Lower lobe of right lung (tissue), 2 donors: ENCODE measurements around the gene TMEM217. TPM values are rescaled to one million over a fixed set of nuclear protein-coding genes. Genes with fewer than 3 reads are reported as not detected.

Source experiments
- ATAC-seq, 2 donors: fragments of 200-7000 bp; cut with Tn5 transposase; one replicate each; pipeline ENCODE4 v1.9.1; 2020 to 2022; ENCODE audit warnings: mild to moderate bottlenecking in 2 of 2, moderate library complexity in 2 of 2
- DNase-seq: peaks from one replicate; pipeline ENCODE4 v3.0.0-alpha.2; 2020
- H3K27ac ChIP-seq: fragments of 200-600 bp; one replicate; pipeline ENCODE4 v1.8.0; 2022
- H3K27me3 ChIP-seq: fragments of 200-600 bp; one replicate; pipeline ENCODE4 v1.8.0; 2022; ENCODE audit warnings: low read depth
- H3K36me3 ChIP-seq: fragments of 200-600 bp; one replicate; pipeline ENCODE4 v1.8.0; 2022; ENCODE audit warnings: mild to moderate bottlenecking
- H3K4me1 ChIP-seq: fragments of 200-600 bp; one replicate; pipeline ENCODE4 v1.8.0; 2022
- H3K4me3 ChIP-seq: fragments of 200-600 bp; one replicate; pipeline ENCODE4 v1.8.0; 2022; ENCODE audit warnings: mild to moderate bottlenecking
- H3K9me3 ChIP-seq: fragments of 200-600 bp; one replicate; pipeline ENCODE4 v1.8.0; 2022
- intact Hi-C: fragments of 100-400 bp; cut with DNase I; formaldehyde crosslinking; loops from one replicate; pipeline ENCODE4 v1.11.0; 2022
- total RNA-seq: library from RNA; stranded (reverse); fragmentation: NEBNext Ultra II Directional; extraction: Animal tissue kit (Norgen Biotek cat#: 25700); gene quantifications from one replicate; pipeline ENCODE4 v1.2.1, GENCODE V29; 2021
- TF ChIP-seq, protein P1 (sequence below): fragments of 200-600 bp; IDR thresholded peaks from one replicate; pipeline ENCODE4 v1.8.0; 2022; ENCODE audit warnings: antibody characterized with exemption, mild to moderate bottlenecking
- donor health status: DM: no; HTN: yes; CAD: no; lungs with severe emphysema.

The TMEM217 gene
- total RNA-seq, 1 donor from 2014 or later: 1.1 TPM

- no peak overlapping the region for H3K4me3 ChIP-seq
- TF ChIP-seq, protein P1, sequence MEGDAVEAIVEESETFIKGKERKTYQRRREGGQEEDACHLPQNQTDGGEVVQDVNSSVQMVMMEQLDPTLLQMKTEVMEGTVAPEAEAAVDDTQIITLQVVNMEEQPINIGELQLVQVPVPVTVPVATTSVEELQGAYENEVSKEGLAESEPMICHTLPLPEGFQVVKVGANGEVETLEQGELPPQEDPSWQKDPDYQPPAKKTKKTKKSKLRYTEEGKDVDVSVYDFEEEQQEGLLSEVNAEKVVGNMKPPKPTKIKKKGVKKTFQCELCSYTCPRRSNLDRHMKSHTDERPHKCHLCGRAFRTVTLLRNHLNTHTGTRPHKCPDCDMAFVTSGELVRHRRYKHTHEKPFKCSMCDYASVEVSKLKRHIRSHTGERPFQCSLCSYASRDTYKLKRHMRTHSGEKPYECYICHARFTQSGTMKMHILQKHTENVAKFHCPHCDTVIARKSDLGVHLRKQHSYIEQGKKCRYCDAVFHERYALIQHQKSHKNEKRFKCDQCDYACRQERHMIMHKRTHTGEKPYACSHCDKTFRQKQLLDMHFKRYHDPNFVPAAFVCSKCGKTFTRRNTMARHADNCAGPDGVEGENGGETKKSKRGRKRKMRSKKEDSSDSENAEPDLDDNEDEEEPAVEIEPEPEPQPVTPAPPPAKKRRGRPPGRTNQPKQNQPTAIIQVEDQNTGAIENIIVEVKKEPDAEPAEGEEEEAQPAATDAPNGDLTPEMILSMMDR: no peak
- H3K9me3 ChIP-seq: no peaks in the 10 kb centered on the region
- H3K4me1 ChIP-seq: peaks cover 8% of the 10 kb centered on the region
- no peak for ATAC-seq
- no peaks in the 10 kb centered on the region for H3K27me3 ChIP-seq
- no peak for DNase-seq
- intact Hi-C loops: no loop called here
- H3K36me3 ChIP-seq: peaks cover 75% of the 10 kb centered on the region
- H3K27ac ChIP-seq: no peak overlapping the region
Measured at GRCh38 chr6:37284781-37285180, 26.8 kb upstream of the TMEM217 start.

- H3K9me3 ChIP-seq: no peaks in the 10 kb centered on the region
- TF ChIP-seq, protein P1: no peak
- DNase-seq (no peak), ATAC-seq (peak; percentile 35 to 72)
- no peaks in the 10 kb centered on the region for H3K27me3 ChIP-seq
- no peak overlapping the region for H3K4me3 ChIP-seq
- H3K4me1 ChIP-seq: peaks cover 8% of the 10 kb centered on the region
- H3K27ac ChIP-seq: no peak overlapping the region
- intact Hi-C loops: no loop called here
- H3K36me3 ChIP-seq: peaks cover 75% of the 10 kb centered on the region
Measured at GRCh38 chr6:37283671-37284151, 25.8 kb upstream of the TMEM217 start.

- DNase-seq (no peak), ATAC-seq (no peak)
- H3K27me3 ChIP-seq: no peaks in the 10 kb centered on the region
- H3K27ac ChIP-seq: no peak overlapping the region
- intact Hi-C loops: no loop called here
- H3K4me1 ChIP-seq: peaks cover 8% of the 10 kb centered on the region
- peaks cover 75% of the 10 kb centered on the region for H3K36me3 ChIP-seq
- no peak overlapping the region for H3K4me3 ChIP-seq
- TF ChIP-seq, protein P1: no peak
- H3K9me3 ChIP-seq: no peaks in the 10 kb centered on the region
Measured at GRCh38 chr6:37283268-37283667, 25.3 kb upstream of the TMEM217 start.

DNA sequence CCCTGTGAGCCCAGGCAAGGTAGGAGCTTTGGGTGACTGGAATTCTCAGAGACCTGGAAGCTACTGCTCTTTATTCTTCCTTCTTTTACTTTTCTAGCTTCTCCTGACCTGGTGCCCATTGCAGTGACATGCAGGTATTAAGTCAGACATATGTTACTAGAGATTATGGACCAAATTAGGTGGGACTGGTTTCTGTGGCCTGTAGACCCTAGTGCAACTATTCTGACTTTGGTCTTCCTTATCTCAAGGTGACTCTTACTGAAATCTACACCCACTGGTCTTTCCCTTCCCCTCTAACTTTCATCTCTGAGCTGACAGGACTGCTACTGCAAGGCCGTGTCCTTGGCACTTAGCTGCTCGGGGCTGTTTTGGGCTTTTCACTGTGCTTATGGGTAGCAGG lies 24.4 kb upstream of the TMEM217 start:
- ATAC-seq (no peak), DNase-seq (no peak)
- Histone ChIP-seq H3K27ac (no peak overlapping the region), H3K36me3 (peaks cover 72% of the 10 kb centered on the region), H3K9me3 (no peaks in the 10 kb centered on the region), H3K4me3 (no peak overlapping the region), H3K4me1 (peaks cover 8% of the 10 kb centered on the region), H3K27me3 (no peaks in the 10 kb centered on the region)
- TF ChIP-seq, protein P1: no peak
- intact Hi-C loops: no loop called here

DNA sequence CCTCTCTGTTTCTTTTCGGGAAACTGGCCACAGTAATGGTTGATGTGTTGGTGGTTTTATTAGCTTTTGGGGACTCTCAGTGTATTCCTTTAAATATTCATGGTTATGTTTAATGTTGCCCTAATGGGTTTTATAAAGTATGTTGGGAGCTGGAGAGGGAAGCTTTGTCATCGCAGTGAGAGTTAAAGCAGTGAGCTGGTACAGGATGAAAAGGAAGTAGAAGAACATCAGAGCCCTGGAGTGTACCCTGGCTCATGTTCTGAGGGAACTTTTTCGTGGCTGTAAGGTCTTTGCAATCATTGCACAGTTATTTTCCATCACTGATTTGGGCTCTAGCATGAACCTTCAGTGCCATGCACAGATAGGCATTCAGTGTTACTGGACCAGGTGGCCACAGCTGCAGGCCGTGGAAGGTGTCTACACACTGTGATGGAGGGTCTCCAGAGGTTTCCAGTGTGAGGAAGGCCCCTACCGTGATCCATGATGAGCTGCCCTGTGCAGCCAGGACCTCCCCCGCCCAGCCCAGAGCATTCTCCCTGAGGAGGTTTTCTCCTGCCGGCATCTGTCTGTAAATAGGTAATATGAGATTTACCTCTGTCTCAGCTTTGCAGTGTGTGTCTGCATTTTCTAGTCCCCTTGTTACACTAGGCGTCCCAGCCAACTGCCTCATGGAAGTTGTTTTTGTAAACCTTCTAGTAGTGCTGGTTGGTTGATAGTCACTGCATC lies 22.4 kb upstream of the TMEM217 start:
- no peaks in the 10 kb centered on the region for H3K27me3 ChIP-seq
- no peak overlapping the region for H3K27ac ChIP-seq
- peaks cover 8% of the 10 kb centered on the region for H3K4me1 ChIP-seq
- no peak overlapping the region for H3K4me3 ChIP-seq
- no peaks in the 10 kb centered on the region for H3K9me3 ChIP-seq
- intact Hi-C loops: no loop called here
- ATAC-seq (no peak), DNase-seq (no peak)
- peaks cover 53% of the 10 kb centered on the region for H3K36me3 ChIP-seq
- TF ChIP-seq, protein P1: no peak
